Activated T-helper 1 cell treated with anti-CD3 and anti-CD28 coated beads, Interleukin-12 subunit alpha, Interleukin-12 subunit beta, Interleukin-2, Interleukin-4 antibody, amounts not matched to agents 30 ng/mL and 10 ng/mL and 1 ng/mL, durations not matched to agents 14 hours and 24 hours and 36 hours (primary cell): Measurements from ENCODE around the gene TBR1. TPM values are rescaled to one million over a fixed set of nuclear protein-coding genes. Genes with fewer than 3 reads are reported as not detected.

Experiments used
- total RNA-seq: library from RNA; stranded (reverse); gene quantifications from 2 replicates; pipeline ENCODE4 v1.2.3, GENCODE V29; 2022

Gene TBR1
- total RNA-seq, 1 donor from 2014 or later: not detected

Other genes with a start within 250 kb of the TBR1 start
- 103 and 113 TPM in 2 replicates for gene PSMD14, start 107.9 kb upstream of the TBR1 start, total RNA-seq
- 0.36 and 0.49 TPM in 2 replicates for gene SLC4A10, start 208.1 kb downstream of the TBR1 start, total RNA-seq